Mammary epithelial cell (primary cell): ENCODE measurements around the gene SRGN.

ENCODE experiments used
- CTCF ChIP-seq, 2 donors: IDR thresholded peaks in 1 of 2; conservative IDR thresholded peaks in 1 of 2; 2 replicates each; pipeline ENCODE4 v1.5.1; 2011 to 2012; ENCODE audit warnings: inconsistent platforms in 2 of 2, low read length in 2 of 2, mild to moderate bottlenecking in 2 of 2, control low read depth in 1 of 2, low read depth in 1 of 2; ENCODE audit not compliant: insufficient read depth in 1 of 2; ENCODE audit errors: extremely low read depth in 1 of 2
- EZH2 ChIP-seq: IDR thresholded peaks from 2 replicates; pipeline ENCODE4 v1.6.1; 2012; ENCODE audit warnings: low read length, inconsistent platforms, borderline replicate concordance

- no peak for TF ChIP-seq EZH2
- TF ChIP-seq CTCF (conservative IDR thresholded peaks at IDR 0.05 in 1 of 2, IDR thresholded peaks at IDR 0.05 in 1 of 2; ENCODE audit: extremely low read depth in 1 of 2, insufficient read depth in 1 of 2, low read depth in 1 of 2, low read length in 2 of 2) = no peak
Measured at GRCh38 chr10:69146759-69147158, 58.9 kb downstream of the SRGN start.
